ENCODE measurements around the gene TSPAN2. TPM values are rescaled to one million over a fixed set of nuclear protein-coding genes. Genes with fewer than 3 reads are reported as not detected.

TSPAN2 gene
- total and polyA plus RNA-seq, 9 of the 15 experiments (the other 6 are each of a cell fraction or from before 2014, with no cell fraction given): not detected

DNA sequence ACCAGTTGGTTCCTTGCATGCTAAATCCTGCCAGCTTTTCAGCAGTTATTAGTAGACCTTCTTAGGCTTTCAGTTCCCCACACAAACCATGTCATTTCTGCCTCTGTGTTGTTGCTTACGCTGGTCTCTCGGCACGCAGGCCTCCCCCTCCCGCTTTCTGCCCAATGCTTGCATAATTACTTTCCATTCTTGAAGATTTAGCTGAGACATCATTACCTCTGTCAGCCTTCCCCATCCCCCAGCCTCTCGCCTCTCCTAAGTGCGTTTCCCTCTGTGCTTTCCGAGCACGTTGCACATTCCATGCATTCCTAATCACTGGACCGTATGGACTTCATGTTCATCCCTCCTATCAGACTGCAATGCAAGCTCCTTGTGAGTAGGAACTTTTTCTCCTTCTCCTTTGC is 32.9 kb downstream of the TSPAN2 start:
- 2% methylated on average over 9 of the region's 9 CpGs for WGBS (ENCODE audit: insufficient coverage, low coverage, missing lambda C conversion rate)
- Histone ChIP-seq H3K27me3 (ENCODE audit: control insufficient read depth in 2 of 2, insufficient read depth in 2 of 2, low read length in 2 of 2) (peaks cover 6 to 7% of the 10 kb centered on the region in 2 experiments; a peak in 3 of 5 replicates), H3K27ac (ENCODE audit: extremely low read depth, low read depth, low read length) (no peak overlapping the region), H4K20me1 (replicated peaks; ENCODE audit: control insufficient read depth, insufficient read depth, low read length) (no peaks in the 10 kb centered on the region), H3K79me2 (ENCODE audit: control insufficient read depth, insufficient read depth, low read length) (no peaks in the 10 kb centered on the region), H3K9me1 (ENCODE audit: control insufficient read depth, insufficient read depth, low read length) (no peaks in the 10 kb centered on the region), H3K4me2 (ENCODE audit: insufficient read depth, low read length) (no peak overlapping the region), H3K4me3 (no peak overlapping the region), H3K36me3 (ENCODE audit: control insufficient read depth, insufficient read depth, low read length) (no peaks in the 10 kb centered on the region), H3K4me1 (replicated peaks in 1 of 2; ENCODE audit: control insufficient read depth in 2 of 2, insufficient read depth in 2 of 2, low read length in 2 of 2) (no peaks in the 10 kb centered on the region), H3K9me3 (replicated peaks; ENCODE audit: control insufficient read depth, insufficient read depth, low read depth, low read length) (no peaks in the 10 kb centered on the region), H2AFZ (ENCODE audit: low read depth, low read length) (no peak overlapping the region), H3K9ac (ENCODE audit: insufficient read depth in 1 of 2, low read depth in 2 of 2, low read length in 2 of 2) (no peak overlapping the region)
- no TSS peak for BruUV-seq (replicated peaks)
- intact Hi-C loops (cut with micrococcal nuclease): no loop called here
- ChIA-PET CTCF (ENCODE audit: low intra/inter-chr PET ratio) (no interaction called here), POLR2A (interaction anchor here (1.4 kb wide), 1 partner anchor 73 kb away, joined by 3 read pairs; no protein-coding TSS in a partner anchor)
- no peak for ATAC-seq
- FAIRE-seq: no peak
- in situ Hi-C loops (cut with MboI): loop anchor here (25.0 kb wide), 1 partner anchor 1069 kb away; the partner anchor contains the start of gene OLFML3
- no peak for DNase-seq (ENCODE audit: extremely low read depth in 1 of 4, low spot score in 3 of 4)
- TF ChIP-seq, protein P1, sequence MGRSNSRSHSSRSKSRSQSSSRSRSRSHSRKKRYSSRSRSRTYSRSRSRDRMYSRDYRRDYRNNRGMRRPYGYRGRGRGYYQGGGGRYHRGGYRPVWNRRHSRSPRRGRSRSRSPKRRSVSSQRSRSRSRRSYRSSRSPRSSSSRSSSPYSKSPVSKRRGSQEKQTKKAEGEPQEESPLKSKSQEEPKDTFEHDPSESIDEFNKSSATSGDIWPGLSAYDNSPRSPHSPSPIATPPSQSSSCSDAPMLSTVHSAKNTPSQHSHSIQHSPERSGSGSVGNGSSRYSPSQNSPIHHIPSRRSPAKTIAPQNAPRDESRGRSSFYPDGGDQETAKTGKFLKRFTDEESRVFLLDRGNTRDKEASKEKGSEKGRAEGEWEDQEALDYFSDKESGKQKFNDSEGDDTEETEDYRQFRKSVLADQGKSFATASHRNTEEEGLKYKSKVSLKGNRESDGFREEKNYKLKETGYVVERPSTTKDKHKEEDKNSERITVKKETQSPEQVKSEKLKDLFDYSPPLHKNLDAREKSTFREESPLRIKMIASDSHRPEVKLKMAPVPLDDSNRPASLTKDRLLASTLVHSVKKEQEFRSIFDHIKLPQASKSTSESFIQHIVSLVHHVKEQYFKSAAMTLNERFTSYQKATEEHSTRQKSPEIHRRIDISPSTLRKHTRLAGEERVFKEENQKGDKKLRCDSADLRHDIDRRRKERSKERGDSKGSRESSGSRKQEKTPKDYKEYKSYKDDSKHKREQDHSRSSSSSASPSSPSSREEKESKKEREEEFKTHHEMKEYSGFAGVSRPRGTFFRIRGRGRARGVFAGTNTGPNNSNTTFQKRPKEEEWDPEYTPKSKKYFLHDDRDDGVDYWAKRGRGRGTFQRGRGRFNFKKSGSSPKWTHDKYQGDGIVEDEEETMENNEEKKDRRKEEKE (IDR thresholded peaks at IDR 0.05; ENCODE audit: borderline replicate concordance in 1 of 2, control insufficient read depth in 1 of 2, low read depth in 2 of 2, low read length in 1 of 2): no peak
- TF ChIP-seq DDX20 (tag; IDR thresholded peaks at IDR 0.05; ENCODE audit: low read depth) (no peak), SLC30A9 (CRISPR knock-in tag; IDR thresholded peaks at IDR 0.05) (no peak), RBM17 (IDR thresholded peaks at IDR 0.05; ENCODE audit: borderline replicate concordance, low read depth, low read length) (no peak), ETV1 (tag; conservative IDR thresholded peaks at IDR 0.05; ENCODE audit: low read depth) (no peak), GATA2 (CRISPR knock-in tag; IDR thresholded peaks at IDR 0.05) (no peak), RHOXF2B (CRISPR knock-in tag; conservative IDR thresholded peaks at IDR 0.05) (no peak)
- TF ChIP-seq, protein P2, sequence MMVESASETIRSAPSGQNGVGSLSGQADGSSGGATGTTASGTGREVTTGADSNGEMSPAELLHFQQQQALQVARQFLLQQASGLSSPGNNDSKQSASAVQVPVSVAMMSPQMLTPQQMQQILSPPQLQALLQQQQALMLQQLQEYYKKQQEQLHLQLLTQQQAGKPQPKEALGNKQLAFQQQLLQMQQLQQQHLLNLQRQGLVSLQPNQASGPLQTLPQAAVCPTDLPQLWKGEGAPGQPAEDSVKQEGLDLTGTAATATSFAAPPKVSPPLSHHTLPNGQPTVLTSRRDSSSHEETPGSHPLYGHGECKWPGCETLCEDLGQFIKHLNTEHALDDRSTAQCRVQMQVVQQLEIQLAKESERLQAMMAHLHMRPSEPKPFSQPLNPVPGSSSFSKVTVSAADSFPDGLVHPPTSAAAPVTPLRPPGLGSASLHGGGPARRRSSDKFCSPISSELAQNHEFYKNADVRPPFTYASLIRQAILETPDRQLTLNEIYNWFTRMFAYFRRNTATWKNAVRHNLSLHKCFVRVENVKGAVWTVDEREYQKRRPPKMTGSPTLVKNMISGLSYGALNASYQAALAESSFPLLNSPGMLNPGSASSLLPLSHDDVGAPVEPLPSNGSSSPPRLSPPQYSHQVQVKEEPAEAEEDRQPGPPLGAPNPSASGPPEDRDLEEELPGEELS (CRISPR knock-in tag; IDR thresholded peaks at IDR 0.05; ENCODE audit: borderline replicate concordance): no peak
- TF ChIP-seq, protein P3, sequence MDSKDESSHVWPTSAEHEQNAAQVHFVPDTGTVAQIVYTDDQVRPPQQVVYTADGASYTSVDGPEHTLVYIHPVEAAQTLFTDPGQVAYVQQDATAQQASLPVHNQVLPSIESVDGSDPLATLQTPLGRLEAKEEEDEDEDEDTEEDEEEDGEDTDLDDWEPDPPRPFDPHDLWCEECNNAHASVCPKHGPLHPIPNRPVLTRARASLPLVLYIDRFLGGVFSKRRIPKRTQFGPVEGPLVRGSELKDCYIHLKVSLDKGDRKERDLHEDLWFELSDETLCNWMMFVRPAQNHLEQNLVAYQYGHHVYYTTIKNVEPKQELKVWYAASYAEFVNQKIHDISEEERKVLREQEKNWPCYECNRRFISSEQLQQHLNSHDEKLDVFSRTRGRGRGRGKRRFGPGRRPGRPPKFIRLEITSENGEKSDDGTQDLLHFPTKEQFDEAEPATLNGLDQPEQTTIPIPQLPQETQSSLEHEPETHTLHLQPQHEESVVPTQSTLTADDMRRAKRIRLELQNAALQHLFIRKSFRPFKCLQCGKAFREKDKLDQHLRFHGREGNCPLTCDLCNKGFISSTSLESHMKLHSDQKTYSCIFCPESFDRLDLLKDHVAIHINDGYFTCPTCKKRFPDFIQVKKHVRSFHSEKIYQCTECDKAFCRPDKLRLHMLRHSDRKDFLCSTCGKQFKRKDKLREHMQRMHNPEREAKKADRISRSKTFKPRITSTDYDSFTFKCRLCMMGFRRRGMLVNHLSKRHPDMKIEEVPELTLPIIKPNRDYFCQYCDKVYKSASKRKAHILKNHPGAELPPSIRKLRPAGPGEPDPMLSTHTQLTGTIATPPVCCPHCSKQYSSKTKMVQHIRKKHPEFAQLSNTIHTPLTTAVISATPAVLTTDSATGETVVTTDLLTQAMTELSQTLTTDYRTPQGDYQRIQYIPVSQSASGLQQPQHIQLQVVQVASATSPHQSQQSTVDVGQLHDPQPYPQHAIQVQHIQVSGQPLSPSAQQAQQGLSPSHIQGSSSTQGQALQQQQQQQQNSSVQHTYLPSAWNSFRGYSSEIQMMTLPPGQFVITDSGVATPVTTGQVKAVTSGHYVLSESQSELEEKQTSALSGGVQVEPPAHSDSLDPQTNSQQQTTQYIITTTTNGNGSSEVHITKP (IDR thresholded peaks at IDR 0.05; ENCODE audit: partially characterized antibody): no peak

Data from K562 (cell line).